GM23248 (cell line): Measurements from ENCODE around the gene CCDC167. TPM values are rescaled to one million over a fixed set of nuclear protein-coding genes. Genes with fewer than 3 reads are reported as not detected.
A peak's percentile ranks its signal among the peaks of the same experiment; 100 is the strongest.

Experiments
- DNase-seq: peaks from one replicate; pipeline ENCODE4 v3.0.0-alpha.2; 2015
- H2AFZ ChIP-seq: fragments of 200-600 bp; sonication (generic); 2 replicates; pipeline ENCODE4 v1.6.1; 2016; ENCODE audit warnings: antibody characterized with exemption
- H3F3A ChIP-seq: fragments of 200-600 bp; sonication (generic); 2 replicates; pipeline ENCODE4 v1.6.1; 2016; ENCODE audit warnings: mild to moderate bottlenecking, antibody characterized with exemption, mixed run types; ENCODE audit not compliant: insufficient read depth
- H3K27ac ChIP-seq: fragments of 200-600 bp; sonication (generic); 2 replicates; pipeline ENCODE4 v1.5.1; 2016; ENCODE audit warnings: mild to moderate bottlenecking
- H3K27me3 ChIP-seq: fragments of 200-600 bp; sonication (generic); replicated peaks from 2 replicates; pipeline ENCODE4 v1.6.1; 2016; ENCODE audit warnings: mild to moderate bottlenecking; ENCODE audit not compliant: insufficient read depth
- H3K36me3 ChIP-seq: fragments of 200-600 bp; sonication (generic); 2 replicates; pipeline ENCODE4 v1.6.1; 2016; ENCODE audit warnings: low read depth, mild to moderate bottlenecking
- H3K4me1 ChIP-seq: fragments of 200-600 bp; sonication (generic); 2 replicates; pipeline ENCODE4 v1.6.1; 2016; ENCODE audit warnings: mild to moderate bottlenecking; ENCODE audit not compliant: insufficient read depth
- H3K4me2 ChIP-seq: fragments of 200-600 bp; sonication (generic); one replicate; pipeline ENCODE4 v1.6.1; 2016; ENCODE audit warnings: mild to moderate bottlenecking; ENCODE audit not compliant: unreplicated experiment
- H3K4me3 ChIP-seq: fragments of 200-600 bp; sonication (generic); 2 replicates; pipeline ENCODE4 v1.5.1; 2016; ENCODE audit warnings: mild to moderate bottlenecking
- H3K79me2 ChIP-seq: fragments of 200-600 bp; sonication (generic); 2 replicates; pipeline ENCODE4 v1.6.1; 2016; ENCODE audit warnings: mild to moderate bottlenecking; ENCODE audit not compliant: insufficient read depth
- H3K9ac ChIP-seq: fragments of 200-600 bp; sonication (generic); 2 replicates; pipeline ENCODE4 v1.6.1; 2016; ENCODE audit warnings: mild to moderate bottlenecking
- H3K9me2 ChIP-seq: fragments of 200-600 bp; sonication (generic); 2 replicates; pipeline ENCODE4 v1.6.1; 2016; ENCODE audit warnings: mixed run types, mild to moderate bottlenecking, moderate library complexity; ENCODE audit not compliant: insufficient read depth
- H3K9me3 ChIP-seq: fragments of 200-600 bp; sonication (generic); one replicate; pipeline ENCODE4 v1.6.1; 2017; ENCODE audit warnings: low read depth
- H4K20me1 ChIP-seq: fragments of 200-600 bp; sonication (generic); 2 replicates; pipeline ENCODE4 v1.6.0; 2016; ENCODE audit not compliant: insufficient read depth
- EZH2 ChIP-seq: fragments of 200-600 bp; sonication (generic); IDR thresholded peaks from 2 replicates; pipeline ENCODE4 v1.6.1; 2018; ENCODE audit warnings: antibody characterized with exemption, mild to moderate bottlenecking; ENCODE audit not compliant: insufficient read depth, poor library complexity, severe bottlenecking
- EZH2phosphoT487 ChIP-seq: fragments of 200-600 bp; sonication (generic); IDR thresholded peaks from 2 replicates; pipeline ENCODE4 v1.6.1; 2018; ENCODE audit warnings: antibody characterized with exemption, moderate library complexity, mild to moderate bottlenecking, low read depth; ENCODE audit not compliant: insufficient read depth
- WGBS, 2 experiments: methylation state at CpG; one replicate each; pipeline ENCODE4 v1.1.6; 2015 to 2017; ENCODE audit warnings: low lambda C conversion rate in 2 of 2, low coverage in 1 of 2; ENCODE audit errors: missing lambda C conversion rate in 2 of 2; 5-methylcytosine and 5-hydroxymethylcytosine counted together
- in situ Hi-C: fragments of 300-500 bp; cut with MboI; formaldehyde crosslinking; loops from 2 replicates; pipeline ENCODE4 v1.15.0; 2020
- polyA plus RNA-seq: library from polyadenylated mRNA; unstranded; fragments of >200 nt; fragmentation: Nextera tagmentation; extraction: Ambion mirVana; gene quantifications from 2 replicates; pipeline ENCODE4 v1.2.1, GENCODE V29; 2016
- total RNA-seq: library from RNA; depleted of rRNA; stranded (reverse); fragments of >200 nt; shearing (Covaris generic); gene quantifications from 2 replicates; pipeline ENCODE4 v1.2.3, GENCODE V29; 2014

CCDC167 gene
- total and polyA plus RNA-seq, 2 experiments from 2014 or later, result 35.8 to 51.0 TPM

DNA sequence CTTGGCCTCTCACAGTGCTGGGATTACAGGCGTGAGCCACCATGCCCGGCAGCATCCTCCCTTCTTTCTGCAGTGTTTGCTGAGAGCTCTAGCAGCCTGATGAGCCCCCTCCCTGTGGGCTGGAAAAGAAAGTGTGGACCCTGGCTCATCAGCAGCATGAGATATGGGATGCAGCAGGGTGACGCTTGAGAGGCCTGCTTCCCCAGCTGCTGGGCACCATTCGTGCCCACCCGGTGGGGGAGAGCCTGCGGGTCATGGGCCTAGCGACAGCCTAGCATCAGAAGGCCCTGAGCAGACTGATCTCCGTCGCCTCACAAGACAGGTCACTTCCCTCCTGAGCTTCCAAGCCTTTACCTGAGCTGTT lies 16.0 kb upstream of the CCDC167 start:
- Histone ChIP-seq H3K79me2 (no peaks in the 10 kb centered on the region), H3K36me3 (no peaks in the 10 kb centered on the region), H4K20me1 (no peaks in the 10 kb centered on the region), H3F3A (no peaks in the 10 kb centered on the region), H3K9me2 (no peaks in the 10 kb centered on the region), H3K9ac (no peak overlapping the region), H3K4me3 (no peak overlapping the region), H3K4me2 (no peak overlapping the region), H3K27me3 (peaks cover 27% of the 10 kb centered on the region), H3K9me3 (no peaks in the 10 kb centered on the region), H3K4me1 (no peaks in the 10 kb centered on the region), H2AFZ (no peak overlapping the region), H3K27ac (no peak overlapping the region)
- no peak for DNase-seq
- in situ Hi-C loops, result no loop called here
- 82 to 93% methylated on average over 7 to 9 of the region's 9 CpGs for WGBS, 2 experiments
- TF ChIP-seq EZH2phosphoT487, result no peak
- TF ChIP-seq EZH2, result no peak

DNA sequence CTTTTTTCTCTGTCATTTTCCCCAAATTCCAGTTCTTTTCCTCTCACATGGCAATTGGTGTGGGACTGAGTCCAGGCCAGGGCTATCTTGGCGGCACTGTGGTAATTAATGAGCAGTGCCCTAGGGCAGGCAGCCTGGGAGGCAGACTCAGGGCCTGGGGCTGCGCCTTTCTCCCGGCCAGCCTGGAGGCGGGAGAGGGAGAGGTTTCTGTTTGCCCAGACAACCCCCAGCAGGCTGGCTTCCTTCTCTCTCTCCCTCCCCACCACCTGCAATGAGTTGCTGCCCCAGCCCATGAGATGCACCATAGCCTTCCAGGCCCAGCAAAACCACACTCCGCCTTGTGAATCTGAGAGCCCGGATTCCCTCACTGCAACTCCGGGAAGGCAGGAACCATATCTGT lies 15.1 kb upstream of the CCDC167 start:
- Histone ChIP-seq H4K20me1 (no peaks in the 10 kb centered on the region), H3K27ac (no peak overlapping the region), H3K36me3 (no peaks in the 10 kb centered on the region), H3K9ac (no peak overlapping the region), H3K4me1 (no peaks in the 10 kb centered on the region), H3K79me2 (no peaks in the 10 kb centered on the region), H3F3A (no peaks in the 10 kb centered on the region), H3K4me2 (no peak overlapping the region), H3K27me3 (peaks cover 27% of the 10 kb centered on the region), H3K9me3 (no peaks in the 10 kb centered on the region), H3K4me3 (no peak overlapping the region), H3K9me2 (no peaks in the 10 kb centered on the region), H2AFZ (no peak overlapping the region)
- DNase-seq, result no peak
- in situ Hi-C loops, result no loop called here
- TF ChIP-seq EZH2 (no peak), EZH2phosphoT487 (no peak)
- WGBS, 2 experiments, result 80 to 81% methylated on average over 7 of the region's 7 CpGs

DNA sequence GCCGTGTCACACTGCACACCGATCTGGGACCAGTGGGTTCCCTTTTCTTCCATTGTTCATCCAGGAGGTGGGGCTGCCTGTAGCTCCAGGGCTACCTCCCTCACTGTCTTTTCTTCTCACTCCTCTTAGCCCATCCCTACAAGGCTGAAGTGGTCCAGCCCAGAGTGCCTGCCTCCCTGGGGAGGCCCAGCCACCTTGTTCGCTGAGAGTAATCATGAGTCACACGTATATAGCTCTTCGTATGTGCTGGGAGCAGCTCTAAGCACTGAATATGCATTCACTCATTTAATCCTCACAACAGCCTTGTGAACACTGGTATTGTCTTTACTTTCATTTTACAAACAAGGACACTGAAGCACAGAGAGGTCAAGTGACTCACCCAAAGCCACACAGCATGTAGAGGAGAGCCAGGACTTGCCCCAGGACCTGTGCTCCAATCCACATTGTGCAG lies 14.7 kb upstream of the CCDC167 start:
- H3F3A ChIP-seq, result no peaks in the 10 kb centered on the region

DNA sequence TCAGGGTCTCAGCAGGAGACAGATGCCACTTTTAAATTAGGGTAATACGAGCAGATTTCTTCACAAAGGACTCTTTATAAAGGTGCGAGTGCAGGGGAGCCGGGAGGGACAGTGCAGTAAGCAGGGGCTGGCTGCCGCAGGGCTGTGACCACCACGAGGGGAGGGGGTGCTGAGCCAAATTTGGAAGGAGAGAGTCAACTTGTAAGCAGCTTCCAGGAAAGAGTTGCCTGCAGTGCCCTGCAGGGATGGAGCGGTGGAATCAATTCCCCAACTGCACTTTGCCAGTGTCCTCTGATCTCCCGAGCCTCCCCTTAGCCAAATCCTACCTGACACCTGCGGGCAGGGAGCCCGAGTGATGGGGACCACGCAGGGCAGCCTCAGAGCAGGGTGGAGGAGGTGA lies 13.9 kb upstream of the CCDC167 start:
- Histone ChIP-seq H3K79me2 (no peaks in the 10 kb centered on the region), H3K4me3 (no peak overlapping the region), H4K20me1 (no peaks in the 10 kb centered on the region), H3K27me3 (peaks cover 27% of the 10 kb centered on the region), H3K36me3 (no peaks in the 10 kb centered on the region), H3K4me2 (no peak overlapping the region), H2AFZ (no peak overlapping the region), H3K27ac (no peak overlapping the region), H3K9ac (no peak overlapping the region), H3K9me2 (no peaks in the 10 kb centered on the region), H3F3A (no peaks in the 10 kb centered on the region), H3K4me1 (no peaks in the 10 kb centered on the region), H3K9me3 (no peaks in the 10 kb centered on the region)
- WGBS, 2 experiments, result 26% methylated on average over 10 of the region's 10 CpGs
- in situ Hi-C loops, result no loop called here
- TF ChIP-seq EZH2phosphoT487 (no peak), EZH2 (no peak)
- DNase-seq, result no peak

More for the DNA sequence above, 14.7 kb upstream of the CCDC167 start:
- Histone ChIP-seq H3K9me2 (no peaks in the 10 kb centered on the region), H3K4me1 (no peaks in the 10 kb centered on the region), H3K79me2 (no peaks in the 10 kb centered on the region), H3K9ac (no peak overlapping the region), H4K20me1 (no peaks in the 10 kb centered on the region), H3K27me3 (peaks cover 27% of the 10 kb centered on the region), H2AFZ (no peak overlapping the region), H3K4me2 (no peak overlapping the region), H3K9me3 (no peaks in the 10 kb centered on the region), H3K36me3 (no peaks in the 10 kb centered on the region), H3K27ac (no peak overlapping the region), H3K4me3 (no peak overlapping the region)
- TF ChIP-seq EZH2 (peak; percentile 5), EZH2phosphoT487 (no peak)
- in situ Hi-C loops, result no loop called here
- WGBS, 2 experiments, result 52 to 54% methylated on average over 5 of the region's 5 CpGs
- peak; percentile 69 for DNase-seq

DNA sequence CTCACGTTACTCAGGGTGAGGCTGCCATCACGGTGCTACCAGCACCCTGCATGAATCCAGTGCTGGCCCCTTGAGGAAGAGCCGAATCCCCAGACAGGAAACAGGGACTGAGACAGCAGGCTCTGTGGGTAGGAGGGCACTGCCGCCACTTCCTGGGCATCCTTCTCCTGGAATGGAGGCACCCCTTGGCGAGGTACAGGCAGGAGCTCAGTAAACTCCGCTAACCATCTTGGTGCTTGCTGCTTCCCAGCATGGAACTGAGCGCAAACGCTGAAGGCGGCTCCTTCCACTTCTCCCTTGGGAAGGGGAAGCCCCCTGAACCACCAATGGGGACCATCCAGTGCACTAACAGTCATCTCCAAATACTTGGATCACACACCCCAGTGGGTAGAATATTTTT lies 13.5 kb upstream of the CCDC167 start:
- whole genome bisulfite sequencing, 2 experiments, result 30 to 40% methylated on average over 9 of the region's 9 CpGs
- Histone ChIP-seq H3K4me3 (no peak overlapping the region), H3K36me3 (no peaks in the 10 kb centered on the region), H3K9me3 (no peaks in the 10 kb centered on the region), H3K27ac (no peak overlapping the region), H3K4me1 (no peaks in the 10 kb centered on the region), H3K9me2 (no peaks in the 10 kb centered on the region), H3K79me2 (no peaks in the 10 kb centered on the region), H3K4me2 (no peak overlapping the region), H4K20me1 (no peaks in the 10 kb centered on the region), H3K27me3 (peaks cover 27% of the 10 kb centered on the region), H3K9ac (no peak overlapping the region), H3F3A (no peaks in the 10 kb centered on the region), H2AFZ (no peak overlapping the region)
- in situ Hi-C loops, result no loop called here
- TF ChIP-seq EZH2phosphoT487, result no peak
- TF ChIP-seq EZH2, result no peak
- no peak for DNase-seq
